PFSK-1 (cell line): ENCODE measurements around the gene FMN1.

Experiments used
- POLR2AphosphoS5 ChIP-seq: IDR thresholded peaks from 2 replicates; pipeline ENCODE4 v1.6.1; 2012; ENCODE audit warnings: low read depth, mild to moderate bottlenecking, control low read depth, low read length, moderate library complexity
- TAF1 ChIP-seq: IDR thresholded peaks from 2 replicates; pipeline ENCODE4 v1.6.1; 2012; ENCODE audit warnings: low read length, control low read depth, borderline replicate concordance; ENCODE audit not compliant: insufficient read depth

DNA sequence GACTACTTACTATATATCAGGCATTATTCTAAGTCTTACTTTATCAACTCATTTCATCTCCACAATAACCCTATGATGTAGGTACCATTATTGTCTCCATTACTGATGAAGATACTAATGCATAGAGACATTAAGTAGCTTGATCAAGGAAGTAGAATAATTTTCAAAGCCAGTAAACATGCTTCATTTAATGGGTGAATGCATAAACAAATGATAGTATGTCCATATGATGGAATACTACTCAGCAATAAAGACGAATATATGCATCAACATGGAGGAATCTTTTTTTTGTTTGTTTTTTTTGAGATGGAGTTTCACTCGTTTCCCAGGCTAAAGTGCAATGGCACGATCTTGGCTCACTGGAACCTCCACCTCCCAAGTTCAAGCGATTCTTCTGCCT is 184.9 kb downstream of the FMN1 start:
- TF ChIP-seq TAF1: no peak
- no peak for TF ChIP-seq POLR2AphosphoS5
